RPMI8226 (cell line): Measurements from ENCODE around the gene YBX3.

ENCODE experiments used
- DNase-seq: peaks from one replicate; pipeline ENCODE4 v3.0.0-alpha.2; 2015

Gene YBX3

GRCh38 chr12:10668526-10668925 lies 54.6 kb downstream of the YBX3 start:
- peak; percentile 9 for DNase-seq

- no peak for DNase-seq
Observed at GRCh38 chr12:10667581-10667980, 55.5 kb downstream of the YBX3 start.

- no peak for DNase-seq
Observed at GRCh38 chr12:10664499-10664898, 58.6 kb downstream of the YBX3 start.

- DNase-seq = no peak
Observed at GRCh38 chr12:10663869-10664268, 59.3 kb downstream of the YBX3 start.

- no peak for DNase-seq
Observed at GRCh38 chr12:10661338-10661737, 61.8 kb downstream of the YBX3 start.

GRCh38 chr12:10654003-10654402 lies 69.1 kb downstream of the YBX3 start:
- no peak for DNase-seq

GRCh38 chr12:10652192-10652591 lies 70.9 kb downstream of the YBX3 start:
- no peak for DNase-seq
